ENCODE measurements around the gene RUNX1.

RUNX1 gene

GRCh38 chr21:34924771-34925419 is 124.2 kb downstream of the RUNX1 start:
- TF ChIP-seq CTCF (IDR thresholded peaks at IDR 0.05; ENCODE audit: poor library complexity, severe bottlenecking): no peak
- ATAC-seq (ENCODE audit: low read depth): no peak
- H3K36me3 ChIP-seq (ENCODE audit: low read depth): no peaks in the 10 kb centered on the region
- H3K4me1 ChIP-seq (ENCODE audit: insufficient read depth, poor library complexity, severe bottlenecking): no peaks in the 10 kb centered on the region
- H3K4me3 ChIP-seq (ENCODE audit: severe bottlenecking): no peak overlapping the region
- no peak for DNase-seq (ENCODE audit: low spot score)
- H3K9me3 ChIP-seq (ENCODE audit: severe bottlenecking): no peaks in the 10 kb centered on the region
- H3K27me3 ChIP-seq (ENCODE audit: insufficient read depth, poor library complexity, severe bottlenecking): no peaks in the 10 kb centered on the region
- H3K27ac ChIP-seq (ENCODE audit: poor library complexity, severe bottlenecking): no peak overlapping the region

DNA sequence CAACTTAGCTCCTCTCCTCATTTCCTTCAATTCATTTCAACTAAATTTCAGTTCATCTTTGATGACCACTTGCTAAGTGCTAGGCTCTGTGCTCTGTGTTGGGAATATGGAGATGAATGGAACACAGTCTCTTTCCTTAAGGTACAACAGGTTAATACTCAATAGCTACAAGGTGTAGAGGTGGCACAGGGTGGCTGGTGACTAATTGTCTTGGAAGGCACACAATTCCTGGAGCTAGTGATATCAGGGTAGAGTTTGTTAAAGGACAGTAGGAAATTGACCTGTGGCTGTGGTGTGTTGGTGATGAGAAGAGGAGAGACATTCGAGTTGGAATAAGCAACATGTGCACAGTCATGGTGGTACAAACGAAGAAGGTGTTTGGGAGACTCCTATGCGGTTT is 124.9 kb downstream of the RUNX1 start:
- Histone ChIP-seq H3K27me3 (ENCODE audit: insufficient read depth, poor library complexity, severe bottlenecking) (no peaks in the 10 kb centered on the region), H3K27ac (ENCODE audit: poor library complexity, severe bottlenecking) (no peak overlapping the region)
- no peak for TF ChIP-seq CTCF (IDR thresholded peaks at IDR 0.05; ENCODE audit: poor library complexity, severe bottlenecking)

GRCh38 chr21:34923626-34924025 is 125.5 kb downstream of the RUNX1 start:
- DNase-seq (ENCODE audit: low spot score) (no peak), ATAC-seq (ENCODE audit: low read depth) (no peak)
- H3K9me3 ChIP-seq (ENCODE audit: severe bottlenecking): no peaks in the 10 kb centered on the region
- H3K4me3 ChIP-seq (ENCODE audit: severe bottlenecking): no peak overlapping the region
- H3K27me3 ChIP-seq (ENCODE audit: insufficient read depth, poor library complexity, severe bottlenecking): no peaks in the 10 kb centered on the region
- H3K27ac ChIP-seq (ENCODE audit: poor library complexity, severe bottlenecking): no peak overlapping the region
- TF ChIP-seq CTCF (IDR thresholded peaks at IDR 0.05; ENCODE audit: poor library complexity, severe bottlenecking): no peak
- H3K4me1 ChIP-seq (ENCODE audit: insufficient read depth, poor library complexity, severe bottlenecking): no peaks in the 10 kb centered on the region
- no peaks in the 10 kb centered on the region for H3K36me3 ChIP-seq (ENCODE audit: low read depth)

More for the DNA sequence above, 124.9 kb downstream of the RUNX1 start:
- no peak for ATAC-seq (ENCODE audit: low read depth)
- H3K36me3 ChIP-seq (ENCODE audit: low read depth): no peaks in the 10 kb centered on the region
- no peak for DNase-seq (ENCODE audit: low spot score)
- H3K4me1 ChIP-seq (ENCODE audit: insufficient read depth, poor library complexity, severe bottlenecking): no peaks in the 10 kb centered on the region
- H3K4me3 ChIP-seq (ENCODE audit: severe bottlenecking): no peak overlapping the region
- H3K9me3 ChIP-seq (ENCODE audit: severe bottlenecking): no peaks in the 10 kb centered on the region

- Histone ChIP-seq H3K4me3 (ENCODE audit: severe bottlenecking) (no peak overlapping the region), H3K9me3 (ENCODE audit: severe bottlenecking) (no peaks in the 10 kb centered on the region), H3K27ac (ENCODE audit: poor library complexity, severe bottlenecking) (no peak overlapping the region), H3K27me3 (ENCODE audit: insufficient read depth, poor library complexity, severe bottlenecking) (no peaks in the 10 kb centered on the region), H3K36me3 (ENCODE audit: low read depth) (no peaks in the 10 kb centered on the region), H3K4me1 (ENCODE audit: insufficient read depth, poor library complexity, severe bottlenecking) (no peaks in the 10 kb centered on the region)
- no peak for TF ChIP-seq CTCF (IDR thresholded peaks at IDR 0.05; ENCODE audit: poor library complexity, severe bottlenecking)
- no peak for DNase-seq (ENCODE audit: low spot score)
- no peak for ATAC-seq (ENCODE audit: low read depth)
Measured at GRCh38 chr21:34923202-34923601, 125.9 kb downstream of the RUNX1 start.

DNA sequence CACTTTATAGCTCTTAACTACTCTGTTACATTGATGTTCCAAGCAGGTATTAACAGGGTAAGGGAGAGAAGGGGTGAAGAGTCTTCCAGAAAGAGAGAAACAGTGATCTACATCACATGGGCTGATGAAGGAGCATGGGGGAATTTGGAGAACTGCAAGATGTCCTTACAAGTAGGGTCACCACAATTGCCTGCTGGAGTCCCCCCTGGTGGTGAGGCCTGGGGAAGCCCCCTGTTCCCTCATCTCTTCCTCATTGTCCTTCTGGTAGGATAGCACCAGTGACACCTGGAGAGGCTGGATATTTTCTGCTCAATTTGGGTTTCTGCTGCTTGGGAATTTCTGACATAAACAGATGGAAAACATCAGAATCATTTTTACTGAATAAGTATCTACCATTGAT is 126.6 kb downstream of the RUNX1 start:
- Histone ChIP-seq H3K4me3 (ENCODE audit: severe bottlenecking) (no peak overlapping the region), H3K4me1 (ENCODE audit: insufficient read depth, poor library complexity, severe bottlenecking) (no peaks in the 10 kb centered on the region), H3K27ac (ENCODE audit: poor library complexity, severe bottlenecking) (no peak overlapping the region), H3K27me3 (ENCODE audit: insufficient read depth, poor library complexity, severe bottlenecking) (no peaks in the 10 kb centered on the region), H3K36me3 (ENCODE audit: low read depth) (no peaks in the 10 kb centered on the region), H3K9me3 (ENCODE audit: severe bottlenecking) (no peaks in the 10 kb centered on the region)
- DNase-seq (ENCODE audit: low spot score) (no peak), ATAC-seq (ENCODE audit: low read depth) (no peak)
- TF ChIP-seq CTCF (IDR thresholded peaks at IDR 0.05; ENCODE audit: poor library complexity, severe bottlenecking): no peak

Measured in RWPE2 (cell line).